ENCODE measurements around the gene ATXN1.

ATXN1 gene

GRCh38 chr6:16512544-16513290 is 248.5 kb downstream of the ATXN1 start:
- no peak overlapping the region for H3K4me3 ChIP-seq (ENCODE audit: low read depth, low read length)
- TF ChIP-seq CTCF (IDR thresholded peaks at IDR 0.05; ENCODE audit: low read depth, low read length) = no peak

GRCh38 chr6:16511723-16512489 is 249.4 kb downstream of the ATXN1 start:
- no peak overlapping the region for H3K4me3 ChIP-seq (ENCODE audit: low read depth, low read length)
- no peak for TF ChIP-seq CTCF (IDR thresholded peaks at IDR 0.05; ENCODE audit: low read depth, low read length)

GRCh38 chr6:16511040-16511660 is 250.1 kb downstream of the ATXN1 start:
- TF ChIP-seq CTCF (IDR thresholded peaks at IDR 0.05; ENCODE audit: low read depth, low read length) = peak; percentile 77
- H3K4me3 ChIP-seq (ENCODE audit: low read depth, low read length) = no peak overlapping the region

GRCh38 chr6:16510245-16510644 is 251.0 kb downstream of the ATXN1 start:
- no peak for TF ChIP-seq CTCF (IDR thresholded peaks at IDR 0.05; ENCODE audit: low read depth, low read length)
- no peak overlapping the region for H3K4me3 ChIP-seq (ENCODE audit: low read depth, low read length)

GRCh38 chr6:16508959-16509358 is 252.3 kb downstream of the ATXN1 start:
- no peak for TF ChIP-seq CTCF (IDR thresholded peaks at IDR 0.05; ENCODE audit: low read depth, low read length)
- H3K4me3 ChIP-seq (ENCODE audit: low read depth, low read length) = no peak overlapping the region

- no peak for TF ChIP-seq CTCF (IDR thresholded peaks at IDR 0.05; ENCODE audit: low read depth, low read length)
- H3K4me3 ChIP-seq (ENCODE audit: low read depth, low read length) = no peak overlapping the region
Observed at GRCh38 chr6:16505711-16506357, 255.4 kb downstream of the ATXN1 start.
